A673 (cell line): ENCODE data around the gene CNTRL. TPM values are rescaled to one million over a fixed set of nuclear protein-coding genes. Genes with fewer than 3 reads are reported as not detected.

ENCODE experiments used
- BruUV-seq: library from RNA; stranded (reverse); fragments of 400-500 nt; replicated peaks from 2 replicates; lab custom pipeline; 2021; lab: Mats Ljungman, UMichigan
- CTCF ChIA-PET: fragments of 300-600 bp; sonication (Branson Sonifier 250); formaldehyde crosslinking; loops from one replicate; lab custom pipeline; 2022; ENCODE audit warnings: antibody characterized with exemption; lab: Charles Lee
- POLR2A ChIA-PET: fragments of 300-600 bp; sonication (Branson Sonifier 250); formaldehyde crosslinking; loops from one replicate; lab custom pipeline; 2022; ENCODE audit warnings: antibody characterized with exemption; ENCODE audit not compliant: low non-redundant PET; lab: Charles Lee
- DNase-seq: peaks from one replicate; pipeline ENCODE4 v3.0.0-alpha.2; 2015; ENCODE audit warnings: low spot score
- H3K27ac ChIP-seq: fragments of 200-600 bp; sonication (generic); 2 replicates; pipeline ENCODE4 v1.5.1; 2016; ENCODE audit warnings: mixed run types, low read depth, mild to moderate bottlenecking, mixed read lengths, antibody characterized with exemption, low read length; ENCODE audit not compliant: poor library complexity, severe bottlenecking
- H3K27me3 ChIP-seq: fragments of 200-600 bp; sonication (generic); replicated peaks from 2 replicates; pipeline ENCODE4 v1.6.1; 2017; ENCODE audit warnings: mixed run types, low read depth, mild to moderate bottlenecking, mixed read lengths, antibody characterized with exemption, low read length; ENCODE audit not compliant: insufficient read depth, poor library complexity
- H3K36me3 ChIP-seq: fragments of 200-600 bp; sonication (generic); 2 replicates; pipeline ENCODE4 v1.6.1; 2016; ENCODE audit warnings: mixed run types, mild to moderate bottlenecking, mixed read lengths, antibody characterized with exemption, low read length; ENCODE audit not compliant: insufficient read depth, poor library complexity, severe bottlenecking
- H3K4me1 ChIP-seq: fragments of 200-600 bp; sonication (generic); 2 replicates; pipeline ENCODE4 v1.6.1; 2017; ENCODE audit warnings: mixed run types, mild to moderate bottlenecking, mixed read lengths, antibody characterized with exemption, low read length; ENCODE audit not compliant: insufficient read depth, poor library complexity, severe bottlenecking
- H3K4me3 ChIP-seq: fragments of 200-600 bp; sonication (generic); 2 replicates; pipeline ENCODE4 v1.5.1; 2016; ENCODE audit warnings: low read depth, mixed run types, mild to moderate bottlenecking, mixed read lengths, low read length; ENCODE audit not compliant: poor library complexity, severe bottlenecking
- H3K9me3 ChIP-seq: fragments of 200-600 bp; sonication (generic); 2 replicates; pipeline ENCODE4 v1.6.1; 2016; ENCODE audit warnings: mixed run types, low read depth, mild to moderate bottlenecking, mixed read lengths, antibody characterized with exemption, low read length; ENCODE audit not compliant: poor library complexity, severe bottlenecking
- EZH2 ChIP-seq: fragments of 200-600 bp; sonication (generic); IDR thresholded peaks from 2 replicates; pipeline ENCODE4 v1.6.1; 2017; ENCODE audit warnings: borderline replicate concordance, low read depth, mild to moderate bottlenecking, mixed read lengths, antibody characterized with exemption, low read length; ENCODE audit not compliant: poor library complexity, severe bottlenecking
- intact Hi-C: fragments of 100-400 bp; cut with micrococcal nuclease; formaldehyde crosslinking; loops from one replicate; pipeline ENCODE4 v1.10.0; 2022; ENCODE audit not compliant: unreplicated experiment
- total RNA-seq: library from RNA; stranded (reverse); gene quantifications from 2 replicates; pipeline ENCODE4 v1.2.3, GENCODE V29; 2021
- TF ChIP-seq, protein P1 (sequence below): fragments of 300-800, 200-600 bp; sonication (generic); conservative IDR thresholded peaks from 2 replicates; pipeline ENCODE4 v1.5.1; 2017; ENCODE audit warnings: low read depth, mild to moderate bottlenecking, antibody characterized with exemption, low read length, moderate library complexity, mixed read lengths

CNTRL gene
- total RNA-seq, 1 experiment from 2014 or later, result 26.3 TPM

DNA sequence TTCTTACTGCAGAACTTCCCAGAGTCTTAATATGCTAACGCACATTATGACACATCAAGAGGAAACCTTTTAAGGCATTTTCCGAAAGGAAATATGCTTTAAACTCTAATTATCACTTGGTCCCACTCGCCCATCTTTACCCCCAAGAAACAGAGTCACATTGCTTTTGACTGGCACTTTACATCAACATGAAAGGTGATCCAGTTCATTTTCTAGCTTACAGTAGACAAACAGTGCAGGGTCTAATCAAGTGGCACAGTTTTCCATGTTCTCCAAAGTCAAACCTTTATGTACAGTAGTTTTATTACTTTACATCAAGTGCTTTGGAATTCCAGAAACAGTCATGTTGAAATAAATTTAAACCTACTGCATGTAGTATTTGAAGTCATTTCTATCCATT, 114.9 kb downstream of the CNTRL start:
- BruUV-seq, result no TSS peak
- H3K4me1 ChIP-seq, result peaks cover 69% of the 10 kb centered on the region
- DNase-seq, result no peak
- CTCF ChIA-PET, result no interaction called here
- H3K4me3 ChIP-seq, result no peak overlapping the region
- no peaks in the 10 kb centered on the region for H3K27me3 ChIP-seq
- POLR2A ChIA-PET, result no interaction called here
- intact Hi-C loops, result no loop called here
- H3K36me3 ChIP-seq, result no peaks in the 10 kb centered on the region
- no peak for TF ChIP-seq EZH2
- TF ChIP-seq, protein P1, sequence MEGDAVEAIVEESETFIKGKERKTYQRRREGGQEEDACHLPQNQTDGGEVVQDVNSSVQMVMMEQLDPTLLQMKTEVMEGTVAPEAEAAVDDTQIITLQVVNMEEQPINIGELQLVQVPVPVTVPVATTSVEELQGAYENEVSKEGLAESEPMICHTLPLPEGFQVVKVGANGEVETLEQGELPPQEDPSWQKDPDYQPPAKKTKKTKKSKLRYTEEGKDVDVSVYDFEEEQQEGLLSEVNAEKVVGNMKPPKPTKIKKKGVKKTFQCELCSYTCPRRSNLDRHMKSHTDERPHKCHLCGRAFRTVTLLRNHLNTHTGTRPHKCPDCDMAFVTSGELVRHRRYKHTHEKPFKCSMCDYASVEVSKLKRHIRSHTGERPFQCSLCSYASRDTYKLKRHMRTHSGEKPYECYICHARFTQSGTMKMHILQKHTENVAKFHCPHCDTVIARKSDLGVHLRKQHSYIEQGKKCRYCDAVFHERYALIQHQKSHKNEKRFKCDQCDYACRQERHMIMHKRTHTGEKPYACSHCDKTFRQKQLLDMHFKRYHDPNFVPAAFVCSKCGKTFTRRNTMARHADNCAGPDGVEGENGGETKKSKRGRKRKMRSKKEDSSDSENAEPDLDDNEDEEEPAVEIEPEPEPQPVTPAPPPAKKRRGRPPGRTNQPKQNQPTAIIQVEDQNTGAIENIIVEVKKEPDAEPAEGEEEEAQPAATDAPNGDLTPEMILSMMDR, result no peak
- H3K27ac ChIP-seq, result no peak overlapping the region
- H3K9me3 ChIP-seq, result no peaks in the 10 kb centered on the region

- intact Hi-C loops, result no loop called here
- no peak for TF ChIP-seq EZH2
- TF ChIP-seq, protein P1, result no peak
- H3K36me3 ChIP-seq, result no peaks in the 10 kb centered on the region
- no peaks in the 10 kb centered on the region for H3K9me3 ChIP-seq
- ChIA-PET CTCF (no interaction called here), POLR2A (no interaction called here)
- H3K27ac ChIP-seq, result no peak overlapping the region
- DNase-seq, result no peak
- H3K4me3 ChIP-seq, result no peak overlapping the region
- BruUV-seq, result no TSS peak
- H3K4me1 ChIP-seq, result peaks cover 85% of the 10 kb centered on the region
- no peaks in the 10 kb centered on the region for H3K27me3 ChIP-seq
These were observed 116.5 kb downstream of the CNTRL start for GRCh38 chr9:121191235-121191634.

- intact Hi-C loops, result no loop called here
- Histone ChIP-seq H3K27ac (no peak overlapping the region), H3K4me3 (no peak overlapping the region), H3K27me3 (no peaks in the 10 kb centered on the region), H3K4me1 (peaks cover 92% of the 10 kb centered on the region), H3K9me3 (no peaks in the 10 kb centered on the region), H3K36me3 (no peaks in the 10 kb centered on the region)
- TF ChIP-seq, protein P1, result no peak
- no peak for TF ChIP-seq EZH2
- DNase-seq, result no peak
- ChIA-PET POLR2A (no interaction called here), CTCF (no interaction called here)
- BruUV-seq, result no TSS peak
These were observed 117.8 kb downstream of the CNTRL start for GRCh38 chr9:121192518-121192917.
